T-helper 17 cell (primary cell): ENCODE measurements around the gene PLA2G4E. TPM values are rescaled to one million over a fixed set of nuclear protein-coding genes. Genes with fewer than 3 reads are reported as not detected.
A peak's percentile ranks its signal among the peaks of the same experiment; 100 is the strongest.

Source experiments
- ATAC-seq: fragments of 150-1000 bp; cut with Tn5 transposase; 2 replicates; pipeline ENCODE4 v1.10.0; 2021; ENCODE audit warnings: mild to moderate bottlenecking, moderate library complexity
- DNase-seq, 3 donors: peaks; one replicate each; pipeline versions ENCODE4 v3.0.0 to v3.0.0-alpha.2; 2020 to 2021
- H3K9me3 ChIP-seq: one replicate; pipeline ENCODE4 v1.7.0; 2013; ENCODE audit warnings: low read length, mild to moderate bottlenecking; ENCODE audit not compliant: control insufficient read depth, poor library complexity, severe bottlenecking
- H3K27ac Mint-ChIP-seq: one replicate; pipeline ENCODE4 v1.8.0; 2022; ENCODE audit warnings: mild to moderate bottlenecking, moderate library complexity, mixed read lengths
- H3K27me3 Mint-ChIP-seq: one replicate; pipeline ENCODE4 v1.8.0; 2022; ENCODE audit warnings: mixed read lengths
- H3K36me3 Mint-ChIP-seq: one replicate; pipeline ENCODE4 v1.8.0; 2022; ENCODE audit warnings: low read depth, mixed read lengths
- H3K4me1 Mint-ChIP-seq: one replicate; pipeline ENCODE4 v1.8.0; 2022; ENCODE audit warnings: mild to moderate bottlenecking, mixed read lengths
- H3K4me3 Mint-ChIP-seq: one replicate; pipeline ENCODE4 v1.8.0; 2022; ENCODE audit warnings: mild to moderate bottlenecking, moderate library complexity, mixed read lengths
- total RNA-seq, 4 donors: library from RNA in 2 of 4; stranded (reverse) in 2 of 4; gene quantifications; one replicate each; pipeline ENCODE4 v1.2.3 and lab custom pipeline; 2022 to 2026

PLA2G4E gene
- total RNA-seq, 2 donors from 2014 or later = not detected

DNA sequence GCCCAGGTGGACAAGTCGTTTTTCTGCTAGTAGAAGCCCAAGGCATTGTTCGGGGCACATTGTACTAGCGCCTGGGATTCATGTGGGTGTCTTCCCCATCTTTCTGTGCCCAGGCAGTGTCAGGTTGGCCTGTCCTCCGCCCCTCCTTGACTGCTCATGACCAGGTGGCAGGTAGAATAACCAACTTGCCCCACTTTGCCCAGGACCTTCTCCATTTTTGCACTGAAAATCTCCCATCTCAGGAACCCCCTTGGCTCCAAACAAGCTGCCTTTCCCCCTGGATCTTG, 39.6 kb upstream of the PLA2G4E start:
- H3K9me3 ChIP-seq = no peaks in the 10 kb centered on the region
- no peak for DNase-seq
- no peak for ATAC-seq
- Mint-ChIP-seq H3K4me3 (no peak overlapping the region), H3K27ac (no peak overlapping the region), H3K4me1 (peaks cover 15% of the 10 kb centered on the region), H3K36me3 (peaks cover 3% of the 10 kb centered on the region), H3K27me3 (peaks cover 59% of the 10 kb centered on the region)

DNA sequence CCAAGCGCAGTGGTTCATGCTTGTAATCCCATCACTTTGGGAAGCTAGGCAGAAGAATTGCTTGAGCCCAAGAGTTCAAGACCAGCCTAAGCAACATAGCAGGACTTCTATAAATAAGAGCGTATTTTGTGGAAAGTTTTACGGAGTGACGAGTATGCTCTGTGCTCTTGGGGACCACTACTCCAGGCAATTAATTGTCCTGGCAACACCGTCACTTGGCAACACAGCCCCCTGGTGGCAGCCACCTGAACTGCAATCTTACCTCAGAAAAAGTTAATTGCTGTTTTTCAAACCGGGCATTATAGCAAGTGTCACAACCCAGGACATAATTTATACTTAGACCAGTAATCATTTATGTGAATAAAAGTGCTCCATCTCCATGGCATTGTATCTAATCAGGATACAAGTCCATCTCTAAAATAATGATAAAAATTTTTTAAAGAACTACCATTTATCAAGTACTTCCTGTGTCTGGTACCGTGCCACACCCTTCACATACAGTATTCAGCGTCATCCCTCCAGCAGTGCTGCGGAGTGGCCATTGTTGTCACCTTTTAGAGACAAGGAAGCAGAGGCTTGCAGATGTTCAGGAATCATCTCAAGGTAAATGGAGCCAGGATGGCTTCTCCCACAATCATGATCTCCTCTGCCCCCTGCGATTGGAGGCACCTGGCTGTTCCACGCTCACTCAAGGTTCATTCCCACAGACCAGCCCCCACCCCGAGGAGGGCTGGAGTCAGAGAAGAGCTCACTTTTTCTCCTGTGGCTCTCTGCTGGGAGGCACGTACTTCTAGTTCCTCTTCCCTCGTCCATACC, 39.0 kb upstream of the PLA2G4E start:
- H3K27me3 Mint-ChIP-seq = peaks cover 59% of the 10 kb centered on the region
- no peak overlapping the region for H3K4me3 Mint-ChIP-seq
- no peaks in the 10 kb centered on the region for H3K9me3 ChIP-seq
- H3K27ac Mint-ChIP-seq = no peak overlapping the region
- peaks cover 3% of the 10 kb centered on the region for H3K36me3 Mint-ChIP-seq
- ATAC-seq = peak; percentile 49
- H3K4me1 Mint-ChIP-seq = peaks cover 15% of the 10 kb centered on the region
- DNase-seq = peak; percentile 55 to 66 (median 57)

DNA sequence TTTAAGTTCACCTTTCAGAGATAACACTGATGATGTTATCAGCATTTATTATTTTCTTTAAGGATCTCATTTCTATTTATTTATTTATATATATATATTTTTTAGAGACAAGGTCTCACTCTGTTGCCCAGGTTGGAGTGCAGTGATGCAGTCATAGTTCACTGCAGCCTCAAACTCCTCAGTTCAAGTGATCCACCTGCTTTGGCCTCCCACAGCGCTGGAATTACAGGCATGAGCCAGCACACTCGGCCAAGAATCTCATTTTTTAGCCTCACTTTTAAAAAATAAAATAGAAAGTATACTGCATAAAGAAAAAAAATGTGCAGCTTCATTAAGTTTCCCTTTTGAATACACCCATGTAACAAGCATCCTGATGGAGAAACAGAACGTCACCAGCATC, 37.9 kb upstream of the PLA2G4E start:
- no peaks in the 10 kb centered on the region for H3K9me3 ChIP-seq
- Mint-ChIP-seq H3K36me3 (peaks cover 3% of the 10 kb centered on the region), H3K4me1 (peaks cover 13% of the 10 kb centered on the region), H3K27ac (no peak overlapping the region), H3K27me3 (peaks cover 53% of the 10 kb centered on the region), H3K4me3 (no peak overlapping the region)
- DNase-seq = no peak
- no peak for ATAC-seq

DNA sequence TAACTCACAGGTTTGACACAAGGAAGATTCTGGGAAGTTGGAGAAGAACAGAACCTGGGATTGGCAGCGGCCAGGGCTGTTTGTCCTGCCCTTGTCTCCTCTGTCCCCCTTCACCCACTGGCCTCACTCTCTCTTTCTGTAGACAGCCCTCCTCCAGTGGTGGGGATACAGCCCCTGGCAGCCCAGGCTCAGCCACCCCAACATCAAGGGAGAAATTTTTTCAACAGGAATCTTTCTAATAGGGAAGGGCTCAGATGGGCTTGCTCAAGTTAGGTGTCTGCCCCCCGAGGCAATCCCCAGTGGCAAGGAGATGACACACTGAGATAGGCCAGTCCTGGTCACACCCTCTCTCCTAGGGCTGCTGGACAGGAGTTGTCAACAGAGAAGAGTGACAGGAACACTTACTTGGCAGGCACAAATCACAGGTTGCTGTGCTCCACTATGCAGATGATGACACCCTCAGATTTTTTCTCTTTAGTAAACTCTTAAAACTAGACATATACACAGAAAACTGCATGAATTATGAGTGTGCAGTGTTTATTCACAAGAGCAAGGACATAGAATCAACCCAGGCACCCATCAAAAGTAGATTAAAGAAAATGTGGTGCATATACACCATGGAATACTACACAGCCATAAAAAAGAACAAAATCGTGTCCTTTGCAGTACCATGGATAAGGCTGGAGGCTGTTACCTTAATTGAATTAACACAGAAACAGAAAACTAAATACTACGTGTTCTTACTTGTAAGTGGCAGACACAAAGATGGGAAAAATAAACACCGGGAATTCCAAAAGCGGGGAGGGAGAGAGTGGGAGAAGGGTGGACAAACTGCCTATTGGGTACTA, 37.2 kb upstream of the PLA2G4E start:
- H3K36me3 Mint-ChIP-seq = peaks cover 3% of the 10 kb centered on the region
- ATAC-seq = no peak
- H3K4me3 Mint-ChIP-seq = peak overlapping the region; percentile 15
- H3K4me1 Mint-ChIP-seq = peaks cover 13% of the 10 kb centered on the region
- DNase-seq = no peak
- no peaks in the 10 kb centered on the region for H3K9me3 ChIP-seq
- H3K27me3 Mint-ChIP-seq = peaks cover 52% of the 10 kb centered on the region
- peak overlapping the region; percentile 60 for H3K27ac Mint-ChIP-seq

DNA sequence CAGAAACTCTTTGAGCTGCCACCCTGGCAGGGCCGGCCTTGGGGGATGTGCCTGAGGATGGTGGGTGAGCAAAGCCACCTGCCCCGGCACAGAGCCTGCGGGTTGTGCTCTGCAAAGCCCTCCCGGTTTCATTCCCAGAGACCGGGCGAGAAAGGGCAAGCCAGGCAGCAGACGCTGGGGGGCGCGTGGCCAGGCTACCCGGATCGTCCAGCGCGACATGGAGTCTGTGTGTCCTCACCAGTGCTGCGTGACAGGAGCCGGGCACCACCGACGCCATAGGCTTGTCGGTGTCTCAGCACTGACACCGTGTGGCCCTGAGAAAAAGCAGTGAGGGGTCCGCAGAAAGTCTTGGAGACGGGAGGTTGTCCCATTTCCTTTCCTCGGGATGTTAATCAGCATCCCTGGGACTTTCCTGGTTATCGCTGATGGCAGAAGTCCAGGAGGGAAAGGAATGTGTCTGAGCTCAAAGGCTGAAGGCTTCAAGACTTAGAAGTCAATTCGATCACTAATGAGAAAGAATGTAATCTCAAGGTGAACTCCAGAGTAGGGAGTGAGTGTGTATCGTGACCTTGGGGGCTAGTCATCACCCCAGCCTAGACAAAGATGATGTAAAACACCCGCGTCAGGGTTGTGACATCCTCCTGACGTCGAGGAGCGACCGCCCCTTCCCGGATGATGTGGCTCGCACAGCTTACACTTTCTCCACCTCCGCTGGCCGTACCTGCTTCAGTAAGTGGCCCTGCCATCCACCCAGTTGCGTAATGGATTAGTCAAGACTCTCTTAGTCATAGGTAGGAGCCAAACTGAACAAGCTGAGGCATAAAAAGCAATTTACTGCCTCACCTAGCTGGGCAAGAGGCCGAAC, 36.3 kb upstream of the PLA2G4E start:
- peaks cover 57% of the 10 kb centered on the region for H3K27me3 Mint-ChIP-seq
- DNase-seq (peak; percentile 13 to 45 (median 40)), ATAC-seq (peak; percentile 83)
- H3K9me3 ChIP-seq = no peaks in the 10 kb centered on the region
- H3K36me3 Mint-ChIP-seq = peaks cover 3% of the 10 kb centered on the region
- H3K4me1 Mint-ChIP-seq = peaks cover 13% of the 10 kb centered on the region
- H3K27ac Mint-ChIP-seq = peak overlapping the region; percentile 66
- peak overlapping the region; percentile 65 for H3K4me3 Mint-ChIP-seq

DNA sequence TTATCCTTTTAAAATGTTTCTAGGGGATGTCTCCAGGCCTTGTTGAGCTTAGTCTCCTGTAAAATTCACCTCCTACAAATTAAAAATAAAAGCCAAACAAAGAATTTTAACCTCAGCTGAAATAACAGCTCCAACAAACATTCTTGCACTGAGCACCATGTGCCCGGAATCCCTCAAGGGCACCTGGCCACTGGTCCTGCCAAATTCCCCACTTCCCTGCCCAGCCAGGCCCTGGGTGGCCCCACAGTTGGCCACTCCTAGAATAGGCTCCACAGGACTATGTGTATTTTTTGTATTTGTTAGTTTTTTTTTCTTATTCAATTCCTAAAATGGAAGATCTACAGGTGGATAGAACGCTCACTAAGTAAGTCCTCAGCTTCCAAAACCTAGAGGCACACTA, 33.1 kb upstream of the PLA2G4E start:
- ATAC-seq = no peak
- peaks cover 75% of the 10 kb centered on the region for H3K27me3 Mint-ChIP-seq
- H3K27ac Mint-ChIP-seq = no peak overlapping the region
- H3K4me1 Mint-ChIP-seq = peaks cover 10% of the 10 kb centered on the region
- no peak for DNase-seq
- H3K9me3 ChIP-seq = no peaks in the 10 kb centered on the region
- no peak overlapping the region for H3K4me3 Mint-ChIP-seq
- H3K36me3 Mint-ChIP-seq = peaks cover 3% of the 10 kb centered on the region

DNA sequence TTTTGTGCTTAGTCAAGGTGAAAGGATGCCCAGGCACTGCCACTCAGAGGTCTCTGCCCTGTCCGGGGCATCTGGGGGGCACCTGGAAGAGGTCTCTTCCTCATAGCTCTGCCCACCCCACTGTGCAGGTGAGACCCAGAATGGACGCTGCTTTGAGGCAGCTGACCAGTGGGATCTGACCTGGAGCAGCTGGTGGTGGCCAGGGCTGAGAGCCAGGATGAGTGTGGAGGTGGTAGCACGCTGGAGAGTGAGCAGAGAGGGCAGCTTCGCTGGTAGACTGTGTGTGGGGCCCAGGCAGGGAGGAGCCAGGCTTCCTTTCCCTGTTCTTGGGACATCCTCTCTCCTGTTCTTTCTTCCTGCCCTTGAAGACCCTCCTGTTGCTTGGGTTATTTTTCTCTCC, 32.2 kb upstream of the PLA2G4E start:
- Mint-ChIP-seq H3K27ac (no peak overlapping the region), H3K4me1 (peaks cover 10% of the 10 kb centered on the region), H3K4me3 (no peak overlapping the region), H3K27me3 (peaks cover 71% of the 10 kb centered on the region), H3K36me3 (peaks cover 3% of the 10 kb centered on the region)
- no peaks in the 10 kb centered on the region for H3K9me3 ChIP-seq
- no peak for DNase-seq
- no peak for ATAC-seq

DNA sequence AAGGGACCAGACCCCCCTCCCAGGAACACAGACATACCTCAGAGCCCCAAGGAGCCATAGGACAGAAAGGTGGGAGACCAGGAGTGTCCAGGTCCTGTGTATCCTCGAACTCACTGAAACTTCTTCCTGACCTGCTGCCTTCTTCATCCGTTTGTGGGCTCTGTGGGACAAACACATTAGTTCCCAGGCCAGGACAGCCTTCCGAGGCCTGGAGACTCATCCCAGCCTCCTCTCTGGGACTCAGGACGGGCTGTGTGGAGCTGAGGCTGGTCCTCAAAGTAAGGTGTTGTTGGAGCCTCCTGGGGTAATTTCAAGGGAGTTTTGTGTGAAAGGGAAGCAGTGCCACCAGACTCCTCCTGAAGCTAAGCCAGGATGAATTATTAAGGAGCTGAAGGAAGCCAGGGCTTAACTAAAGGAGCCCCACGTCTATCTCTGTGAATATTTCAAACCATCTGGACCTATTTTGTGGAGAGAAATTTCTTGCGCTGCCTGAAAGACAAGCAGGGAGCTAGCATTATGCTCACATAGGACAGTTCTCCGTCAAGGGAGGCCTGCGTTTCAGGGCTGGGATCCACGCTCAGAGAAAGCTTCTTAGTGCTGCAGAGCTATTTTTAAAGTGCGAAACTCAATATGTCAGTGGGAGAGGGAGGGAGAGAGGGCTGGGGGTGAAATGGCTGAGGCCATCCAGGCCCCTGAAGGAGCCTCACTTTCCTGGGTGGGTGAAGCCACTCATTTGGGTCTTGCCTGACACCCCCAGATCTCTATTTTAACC, 29.8 kb upstream of the PLA2G4E start:
- no peaks in the 10 kb centered on the region for H3K9me3 ChIP-seq
- no peak for DNase-seq
- Mint-ChIP-seq H3K4me1 (no peaks in the 10 kb centered on the region), H3K4me3 (no peak overlapping the region), H3K27me3 (peaks cover 60% of the 10 kb centered on the region), H3K27ac (no peak overlapping the region), H3K36me3 (peaks cover 2% of the 10 kb centered on the region)
- no peak for ATAC-seq

DNA sequence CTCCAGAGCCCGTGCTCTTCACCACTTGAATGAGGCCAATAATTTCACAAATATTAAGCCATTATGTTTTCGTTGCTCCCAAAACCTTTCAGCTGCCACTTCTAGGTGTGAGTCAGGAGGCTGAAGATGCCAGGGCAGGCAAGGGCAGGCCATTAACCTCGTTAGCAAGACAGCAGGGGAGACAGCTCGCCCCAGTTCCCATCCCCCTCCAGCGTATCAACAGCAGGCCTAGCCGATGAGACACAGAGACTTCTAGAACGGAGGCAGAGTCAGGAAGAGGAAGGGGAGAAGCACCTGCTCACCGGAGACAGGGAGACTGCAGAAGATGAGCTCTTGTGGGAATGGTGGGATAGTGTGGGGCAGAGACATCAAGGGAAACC, 28.0 kb upstream of the PLA2G4E start:
- no peaks in the 10 kb centered on the region for H3K9me3 ChIP-seq
- H3K27me3 Mint-ChIP-seq = peaks cover 69% of the 10 kb centered on the region
- no peak overlapping the region for H3K4me3 Mint-ChIP-seq
- H3K4me1 Mint-ChIP-seq = peaks cover 7% of the 10 kb centered on the region
- no peak overlapping the region for H3K27ac Mint-ChIP-seq
- DNase-seq (no peak), ATAC-seq (no peak)
- H3K36me3 Mint-ChIP-seq = peaks cover 2% of the 10 kb centered on the region

DNA sequence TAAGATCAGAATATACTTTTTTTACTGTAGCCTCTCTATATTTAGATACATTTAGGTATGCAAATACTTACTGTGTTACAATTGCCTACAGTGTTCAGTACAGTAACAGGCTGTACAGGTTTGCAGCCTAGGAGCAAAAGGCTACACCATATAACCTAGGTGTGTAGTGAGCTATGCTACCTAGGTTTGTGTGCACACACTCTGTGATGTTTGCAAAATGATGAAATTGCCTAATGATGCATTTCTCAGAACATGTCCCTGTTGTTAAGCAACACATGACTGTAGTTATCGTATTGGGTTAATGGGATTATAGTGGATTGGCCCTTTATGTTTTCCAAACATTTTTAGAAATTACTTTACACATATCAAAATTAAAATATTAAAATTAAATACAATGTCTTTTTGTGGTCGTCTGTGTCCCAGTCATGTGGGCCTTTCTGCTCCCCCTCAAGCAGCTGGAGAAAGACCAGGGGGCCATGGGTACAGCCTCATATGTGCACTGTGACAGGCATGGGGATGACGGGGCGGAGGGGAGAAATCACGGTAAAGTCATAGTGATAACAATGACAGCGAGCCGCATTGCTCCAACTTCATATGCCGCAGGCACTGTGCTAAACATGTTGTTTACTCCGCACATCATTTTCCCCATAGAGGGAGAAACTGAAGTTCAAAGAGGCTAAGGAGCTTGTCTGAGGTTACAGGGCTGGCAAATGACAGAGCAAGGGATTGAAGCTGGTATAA, 27.4 kb upstream of the PLA2G4E start:
- H3K9me3 ChIP-seq = no peaks in the 10 kb centered on the region
- peaks cover 66% of the 10 kb centered on the region for H3K27me3 Mint-ChIP-seq
- peaks cover 2% of the 10 kb centered on the region for H3K36me3 Mint-ChIP-seq
- ATAC-seq (no peak), DNase-seq (no peak)
- H3K4me3 Mint-ChIP-seq = no peak overlapping the region
- peaks cover 7% of the 10 kb centered on the region for H3K4me1 Mint-ChIP-seq
- H3K27ac Mint-ChIP-seq = no peak overlapping the region

DNA sequence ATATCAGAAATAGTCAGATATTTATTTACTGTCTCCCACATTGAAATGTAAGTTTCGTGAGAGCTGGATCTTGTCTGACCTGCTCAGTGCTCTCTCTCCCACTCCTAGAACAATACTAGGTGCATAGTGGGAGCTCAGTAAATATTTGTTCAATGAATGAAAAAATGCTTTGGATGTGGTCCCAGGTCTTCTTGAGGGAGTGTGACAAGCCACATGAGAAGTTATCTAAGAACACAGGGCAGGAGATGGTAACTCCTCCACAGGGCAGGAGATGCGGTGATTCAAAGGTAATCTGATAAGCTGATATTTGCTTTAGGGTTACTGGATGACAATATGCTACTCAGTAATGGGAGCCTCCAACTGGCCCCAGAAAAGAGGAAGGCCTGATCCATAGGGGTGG, 25.8 kb upstream of the PLA2G4E start:
- Mint-ChIP-seq H3K4me1 (peaks cover 7% of the 10 kb centered on the region), H3K36me3 (peaks cover 2% of the 10 kb centered on the region), H3K27ac (no peak overlapping the region), H3K4me3 (no peak overlapping the region), H3K27me3 (peaks cover 53% of the 10 kb centered on the region)
- no peaks in the 10 kb centered on the region for H3K9me3 ChIP-seq
- ATAC-seq (no peak), DNase-seq (no peak)

DNA sequence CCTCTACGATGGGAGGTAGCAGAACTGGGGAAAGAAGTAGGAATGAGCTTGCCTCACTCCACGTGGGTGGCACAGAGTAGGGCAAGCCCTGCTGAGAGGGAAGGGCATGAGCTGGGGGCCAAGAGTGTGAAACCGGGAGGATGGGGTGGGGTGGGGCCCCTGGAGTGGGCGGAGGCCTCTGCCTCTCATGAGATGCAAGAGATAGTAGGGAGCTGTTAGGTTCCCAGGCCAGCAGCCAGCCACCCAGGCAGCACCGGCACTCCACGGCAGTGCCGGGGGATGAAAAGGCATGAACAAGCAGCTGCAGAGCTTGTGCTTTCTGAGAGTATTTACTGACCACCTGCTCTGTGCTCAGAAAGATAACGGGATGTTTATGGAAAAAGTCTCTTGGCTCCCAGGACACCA, 24.4 kb upstream of the PLA2G4E start:
- ATAC-seq = no peak
- H3K4me1 Mint-ChIP-seq = peaks cover 7% of the 10 kb centered on the region

More for the DNA sequence above, 24.4 kb upstream of the PLA2G4E start:
- H3K27me3 Mint-ChIP-seq = peaks cover 53% of the 10 kb centered on the region
- peaks cover 2% of the 10 kb centered on the region for H3K36me3 Mint-ChIP-seq
- no peak overlapping the region for H3K4me3 Mint-ChIP-seq
- H3K9me3 ChIP-seq = no peaks in the 10 kb centered on the region
- H3K27ac Mint-ChIP-seq = no peak overlapping the region
- no peak for DNase-seq
